Measurements from ENCODE around the gene FSTL4. TPM values are rescaled to one million over a fixed set of nuclear protein-coding genes. Genes with fewer than 3 reads are reported as not detected.

FSTL4 gene
- total RNA-seq, 1 experiment from 2014 or later, result not detected

DNA sequence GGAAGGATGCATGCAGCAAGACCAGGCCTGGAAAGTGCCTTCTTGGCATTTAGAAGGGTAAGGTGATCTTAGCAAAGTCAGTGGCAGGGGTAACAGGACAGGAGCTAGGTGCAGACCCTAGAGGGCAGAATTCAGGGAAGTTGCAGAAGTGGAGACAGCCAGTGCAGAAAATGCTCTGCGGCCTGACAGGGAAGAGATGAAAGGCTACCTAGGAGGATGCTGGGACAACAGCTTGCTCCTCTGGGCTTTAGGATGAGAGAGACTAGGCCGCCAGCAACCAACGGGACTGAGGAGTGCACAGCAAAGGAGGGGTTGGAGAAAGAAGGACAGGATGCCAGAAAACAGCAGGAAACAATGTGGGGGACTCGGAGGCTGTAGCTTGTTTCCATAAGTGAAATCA is 219.9 kb downstream of the FSTL4 start:
- no peak for DNase-seq (ENCODE audit: low read depth)
- in situ Hi-C loops (cut with HindIII; ENCODE audit: low pct_unique_long_range_greater_than_20kb, low sequenced_read_pairs), result no loop called here

DNA sequence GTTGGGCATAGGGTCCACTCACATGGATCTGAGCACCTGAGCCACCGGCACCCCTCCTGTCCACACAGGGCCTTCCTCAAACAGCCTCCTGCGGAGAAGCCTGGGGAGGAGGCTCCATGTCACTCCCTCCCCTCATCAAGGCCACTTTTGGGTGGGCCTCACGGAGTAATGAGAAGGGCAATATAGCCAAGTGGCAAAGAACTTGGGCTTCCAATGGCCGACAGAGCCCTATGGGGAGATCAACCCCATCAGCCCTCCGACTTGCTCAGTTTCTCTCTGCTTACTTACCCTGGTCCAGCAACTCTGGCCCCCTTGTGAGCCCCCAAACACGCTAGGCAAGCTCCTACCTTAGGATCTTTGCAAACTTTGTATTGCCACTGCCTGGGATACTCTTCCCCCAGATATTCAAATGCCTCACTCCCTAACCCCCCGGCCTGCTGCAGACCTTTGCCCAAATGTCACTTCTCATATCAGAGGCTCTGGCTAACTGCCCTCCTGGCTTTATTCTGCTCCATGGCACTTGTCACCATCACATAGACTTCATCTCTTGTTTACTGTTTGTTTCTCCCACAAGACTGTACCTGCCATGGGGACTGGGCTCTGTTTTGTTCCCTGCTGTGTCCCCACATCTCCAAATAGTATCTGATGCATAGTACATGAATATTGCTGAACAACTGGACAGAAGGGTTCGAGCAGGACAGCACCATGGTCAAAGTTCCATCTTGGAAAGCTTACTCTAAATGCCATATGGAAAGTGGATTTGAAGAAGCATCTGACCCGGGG is 220.8 kb downstream of the FSTL4 start:
- DNase-seq (ENCODE audit: low read depth), result no peak
- in situ Hi-C loops (cut with HindIII; ENCODE audit: low pct_unique_long_range_greater_than_20kb, low sequenced_read_pairs), result no loop called here

DNA sequence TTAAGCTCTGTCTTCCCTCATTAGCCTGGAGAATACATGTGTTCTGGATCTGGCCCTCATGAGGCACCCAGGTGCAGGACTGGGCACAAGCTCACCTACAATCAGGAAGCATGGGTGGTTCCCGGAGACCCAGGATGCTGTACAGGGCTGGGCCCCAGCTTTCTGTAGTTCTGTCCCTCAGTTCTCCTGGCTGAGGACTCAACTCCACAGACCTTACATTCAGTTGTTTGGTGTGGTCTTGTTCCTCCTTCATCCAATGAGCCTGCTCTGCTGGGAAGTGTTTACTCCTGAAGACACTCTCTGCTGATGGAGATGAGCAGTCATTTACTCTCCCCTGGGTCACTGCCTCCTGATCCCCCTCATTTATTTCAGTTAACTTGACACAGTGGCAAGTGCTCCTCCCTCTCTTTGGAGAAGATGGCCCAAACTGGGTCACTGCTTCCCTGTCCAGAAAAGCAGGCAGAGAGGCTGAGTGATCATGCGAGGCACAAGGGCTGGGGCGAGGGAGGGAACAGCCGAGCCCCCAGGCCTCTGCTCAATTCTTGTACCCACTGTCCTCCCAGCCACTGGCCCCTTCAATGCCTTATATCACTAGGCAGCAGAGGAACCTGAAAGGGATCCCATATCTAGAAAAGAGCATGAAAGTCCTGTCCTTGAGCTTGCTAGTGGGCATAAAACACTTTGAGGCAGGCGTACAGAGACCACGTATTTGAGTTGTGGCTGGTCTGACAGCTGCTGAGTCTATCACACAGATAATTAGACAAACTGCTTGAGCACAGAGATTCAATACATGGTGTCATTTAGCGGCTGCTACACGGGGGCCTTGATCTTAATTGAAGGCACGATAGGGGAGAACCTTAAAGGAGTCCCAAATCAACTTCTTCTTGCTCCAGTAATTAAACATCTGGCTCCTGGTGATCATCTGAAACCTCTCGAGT is 221.7 kb downstream of the FSTL4 start:
- no peak for DNase-seq (ENCODE audit: low read depth)
- in situ Hi-C loops (cut with HindIII; ENCODE audit: low pct_unique_long_range_greater_than_20kb, low sequenced_read_pairs), result no loop called here

DNA sequence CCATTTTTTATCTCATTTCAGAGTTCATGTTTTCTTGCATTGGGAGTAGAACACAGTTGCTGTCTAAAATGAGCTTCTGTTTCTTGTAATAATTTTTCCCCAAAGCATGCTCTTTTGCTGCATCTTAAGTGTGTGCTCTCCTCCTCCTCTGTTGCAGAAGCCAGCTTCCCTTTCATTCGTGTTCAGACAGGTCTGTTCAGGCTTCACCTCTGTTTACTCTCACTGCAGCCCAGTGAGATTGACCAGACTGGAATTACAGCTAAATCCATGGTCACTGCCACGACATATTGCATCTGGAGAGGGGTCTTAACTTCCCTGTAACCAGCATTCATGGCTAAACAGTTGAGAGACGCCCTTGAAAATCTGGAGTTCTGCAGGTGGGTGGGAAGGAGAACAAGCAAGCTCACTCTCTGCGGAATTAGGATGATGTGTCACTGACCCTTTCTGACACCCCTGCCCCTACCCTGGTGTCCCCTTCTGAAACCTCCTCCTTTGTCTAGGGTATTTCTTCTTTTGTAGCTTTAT is 223.2 kb downstream of the FSTL4 start:
- no peak for DNase-seq (ENCODE audit: low read depth)
- in situ Hi-C loops (cut with HindIII; ENCODE audit: low pct_unique_long_range_greater_than_20kb, low sequenced_read_pairs), result no loop called here

DNA sequence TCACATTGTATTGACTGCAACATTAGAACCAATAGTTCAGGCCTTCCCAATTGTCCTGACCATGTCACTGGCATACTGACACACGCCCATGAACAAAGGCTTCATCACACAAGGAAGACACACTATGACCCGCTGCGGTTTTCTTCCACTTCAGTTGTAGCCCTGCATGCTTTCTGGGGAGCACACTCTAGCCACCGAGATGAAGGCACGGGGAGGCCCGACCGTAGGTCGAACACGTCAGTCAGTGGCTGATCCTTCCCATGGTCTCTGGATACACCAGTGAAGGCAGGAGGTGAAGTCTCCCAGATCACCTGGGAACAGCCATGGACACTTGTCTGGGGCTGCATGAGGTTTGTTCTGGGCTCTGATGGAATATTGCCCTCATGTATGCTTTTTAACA is 224.7 kb downstream of the FSTL4 start:
- in situ Hi-C loops (cut with HindIII; ENCODE audit: low pct_unique_long_range_greater_than_20kb, low sequenced_read_pairs), result no loop called here
- no peak for DNase-seq (ENCODE audit: low read depth)

DNA sequence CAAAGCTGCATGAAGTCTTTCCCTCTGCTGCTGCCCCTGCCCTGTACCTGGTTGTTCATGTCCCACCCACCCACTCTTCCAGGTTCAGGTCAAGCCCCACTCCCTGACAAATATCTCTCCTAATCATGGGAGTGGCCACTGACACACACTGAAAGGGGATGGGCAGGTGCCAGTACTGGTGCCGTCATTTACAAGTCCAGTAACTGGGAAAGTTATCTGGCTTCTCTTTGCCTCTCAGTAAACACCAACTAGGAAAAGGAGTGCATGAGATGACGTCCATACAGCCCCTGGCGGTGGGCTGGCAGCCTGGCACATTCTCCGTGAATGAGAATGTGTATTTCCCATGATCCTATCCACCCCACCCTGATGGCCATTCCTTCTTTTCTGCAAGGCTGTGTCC is 225.2 kb downstream of the FSTL4 start:
- in situ Hi-C loops (cut with HindIII; ENCODE audit: low pct_unique_long_range_greater_than_20kb, low sequenced_read_pairs), result no loop called here

DNA sequence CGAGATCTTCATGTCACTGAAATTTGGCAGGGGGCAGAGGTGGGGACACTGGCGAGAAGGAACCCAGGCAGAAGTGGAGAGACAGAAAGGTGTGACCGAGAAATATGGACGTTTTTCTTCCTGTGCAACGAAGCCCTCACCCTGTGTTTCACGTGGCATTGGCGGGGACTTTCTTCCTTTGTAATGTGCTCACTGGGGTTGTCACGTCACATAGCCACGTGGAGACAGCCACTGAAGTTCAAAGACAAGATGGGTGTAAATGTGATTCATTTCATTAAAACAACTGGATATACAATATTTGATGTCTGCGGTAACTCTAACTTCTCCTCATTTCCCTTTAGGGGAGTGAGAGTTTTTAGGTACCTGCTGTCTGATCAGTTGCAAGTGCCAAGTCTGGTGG is 225.7 kb downstream of the FSTL4 start:
- DNase-seq (ENCODE audit: low read depth), result no peak
- in situ Hi-C loops (cut with HindIII; ENCODE audit: low pct_unique_long_range_greater_than_20kb, low sequenced_read_pairs), result no loop called here

More for the DNA sequence above, 225.2 kb downstream of the FSTL4 start:
- no peak for DNase-seq (ENCODE audit: low read depth)

DNA sequence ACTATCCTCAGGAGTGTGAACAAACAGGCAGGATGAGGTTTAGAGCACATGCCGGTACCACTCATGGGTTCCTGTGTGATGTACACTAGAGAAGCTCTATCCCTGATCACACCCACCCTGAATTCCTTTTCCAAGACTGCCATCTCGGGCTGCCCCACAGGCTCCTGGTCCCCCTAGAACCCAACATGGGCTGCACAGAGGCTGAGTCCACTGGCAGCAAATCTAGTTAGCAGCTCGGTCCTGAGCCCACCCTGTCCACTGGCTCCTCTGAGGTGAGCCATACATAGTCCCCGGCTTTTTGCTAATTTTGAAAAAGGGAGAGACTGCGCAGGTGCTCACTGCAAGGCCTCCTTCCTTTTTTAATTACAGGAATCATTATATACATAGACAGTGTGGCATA is 227.0 kb downstream of the FSTL4 start:
- in situ Hi-C loops (cut with HindIII; ENCODE audit: low pct_unique_long_range_greater_than_20kb, low sequenced_read_pairs), result no loop called here
- DNase-seq (ENCODE audit: low read depth), result no peak

DNA sequence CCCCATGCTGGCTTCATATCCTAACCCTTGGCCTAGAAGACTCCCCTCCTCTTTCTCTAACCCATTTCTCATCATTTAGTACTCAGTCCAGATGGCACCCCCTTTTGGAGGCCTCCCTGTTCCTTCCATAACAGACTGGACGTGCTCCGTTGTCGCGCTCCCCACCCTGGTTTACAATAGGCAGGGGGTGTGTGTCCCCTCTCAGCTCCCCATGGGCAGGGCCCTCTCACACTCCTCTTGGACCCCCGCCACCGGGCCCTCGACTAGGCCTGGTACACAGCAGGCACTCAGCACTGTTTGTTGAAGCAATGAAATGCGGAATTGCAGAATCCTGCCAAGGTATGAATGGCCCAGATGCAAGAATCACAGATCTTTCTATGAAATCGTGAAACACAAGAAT is 227.4 kb downstream of the FSTL4 start:
- DNase-seq (ENCODE audit: low read depth), result no peak
- in situ Hi-C loops (cut with HindIII; ENCODE audit: low pct_unique_long_range_greater_than_20kb, low sequenced_read_pairs), result no loop called here

DNA sequence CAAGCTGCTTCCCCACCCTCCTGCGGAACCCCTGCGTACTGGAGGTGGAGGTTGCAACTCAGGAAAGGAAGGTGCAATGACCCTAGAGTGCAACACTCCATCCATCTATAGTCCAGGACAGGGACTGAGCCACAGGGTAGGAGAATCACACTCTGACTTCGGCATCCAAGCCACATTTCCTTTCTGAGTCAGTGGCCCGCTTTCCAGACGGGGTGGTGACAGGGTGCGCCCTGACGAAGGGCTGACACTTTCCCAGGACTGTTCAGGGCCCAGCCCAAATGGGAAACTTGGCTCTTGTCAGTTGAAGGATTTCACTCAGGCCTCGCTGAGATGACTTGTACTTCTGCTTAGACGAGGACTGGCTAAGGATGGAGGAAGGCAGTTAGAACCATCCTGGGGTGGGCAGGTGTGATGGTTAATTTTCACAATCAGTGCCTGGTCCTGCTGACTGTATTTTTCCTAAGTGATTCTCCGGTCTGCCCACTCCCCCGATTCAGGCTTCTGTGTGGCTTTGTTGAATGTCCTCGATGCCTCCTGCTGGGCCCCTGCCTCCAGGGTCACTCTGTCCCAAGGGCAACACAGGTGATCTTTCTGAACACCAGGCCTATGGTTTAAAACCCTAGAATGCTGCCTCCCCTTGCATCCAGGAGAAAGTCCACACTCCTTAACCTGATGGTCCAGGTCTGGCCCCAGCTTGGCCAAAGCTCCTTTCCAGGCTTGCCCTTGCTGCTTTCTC is 228.1 kb downstream of the FSTL4 start:
- no peak for DNase-seq (ENCODE audit: low read depth)
- in situ Hi-C loops (cut with HindIII; ENCODE audit: low pct_unique_long_range_greater_than_20kb, low sequenced_read_pairs), result no loop called here

DNA sequence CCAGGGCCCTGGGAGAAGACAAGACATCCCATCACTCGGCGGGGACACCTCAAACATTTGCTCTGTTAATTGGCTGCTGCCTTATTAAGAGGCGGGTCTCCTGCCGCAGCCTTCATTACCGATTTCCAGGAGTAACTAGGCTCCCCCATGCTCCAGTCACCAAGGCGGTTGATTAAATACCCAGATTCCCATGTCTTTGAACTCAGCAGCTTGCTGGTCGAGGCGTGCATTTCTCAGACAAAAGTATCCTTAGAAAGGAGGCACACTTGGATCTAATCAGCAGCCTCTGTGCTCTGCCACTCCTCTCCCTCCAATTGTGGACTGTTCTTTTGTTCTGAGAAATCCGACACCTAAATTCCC is 228.8 kb downstream of the FSTL4 start:
- in situ Hi-C loops (cut with HindIII; ENCODE audit: low pct_unique_long_range_greater_than_20kb, low sequenced_read_pairs), result no loop called here
- no peak for DNase-seq (ENCODE audit: low read depth)

DNA sequence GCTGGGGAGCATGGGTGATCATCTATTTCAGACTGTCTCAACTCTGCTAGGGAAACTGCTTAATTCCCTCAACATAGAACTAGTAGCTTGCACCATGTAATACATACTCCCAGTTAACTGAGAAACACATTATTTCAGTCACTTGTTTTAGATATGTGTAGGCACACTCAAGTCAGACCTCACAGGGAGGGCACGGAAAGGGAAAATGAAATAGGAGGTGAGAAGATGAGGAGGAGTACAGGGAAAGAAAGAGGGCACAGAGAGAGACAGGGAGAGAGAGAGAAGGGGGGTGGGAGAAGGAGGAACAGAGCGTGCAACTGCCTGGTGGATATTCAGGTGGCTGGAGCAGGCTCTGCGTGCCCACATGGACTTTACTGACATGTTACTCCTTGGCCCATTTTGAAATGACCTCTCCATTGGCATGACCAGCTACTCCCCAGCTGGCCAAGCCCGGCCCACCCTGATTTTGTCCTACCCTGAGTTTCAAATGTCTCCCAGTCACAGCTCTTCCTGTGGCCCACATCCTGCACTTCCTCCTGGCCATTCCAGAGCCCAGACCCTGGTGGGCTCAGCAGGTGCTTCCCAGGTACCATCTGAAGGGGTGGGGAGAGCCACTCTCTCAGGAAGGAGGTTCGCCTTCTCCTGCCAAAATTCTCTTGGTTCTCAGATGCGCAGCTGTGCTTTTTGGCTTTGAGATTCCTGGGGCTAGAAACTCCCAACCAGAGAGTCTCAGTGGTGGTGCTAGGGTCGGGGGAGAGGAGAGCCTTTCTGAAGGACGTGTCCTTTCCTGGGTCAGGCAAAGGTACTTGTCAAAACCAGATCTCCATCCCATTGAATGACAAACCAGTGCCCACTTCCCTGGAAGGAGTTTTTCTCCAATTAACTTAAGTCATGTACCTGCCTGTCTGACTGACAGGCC is 229.4 kb downstream of the FSTL4 start:
- in situ Hi-C loops (cut with HindIII; ENCODE audit: low pct_unique_long_range_greater_than_20kb, low sequenced_read_pairs), result no loop called here

DNA sequence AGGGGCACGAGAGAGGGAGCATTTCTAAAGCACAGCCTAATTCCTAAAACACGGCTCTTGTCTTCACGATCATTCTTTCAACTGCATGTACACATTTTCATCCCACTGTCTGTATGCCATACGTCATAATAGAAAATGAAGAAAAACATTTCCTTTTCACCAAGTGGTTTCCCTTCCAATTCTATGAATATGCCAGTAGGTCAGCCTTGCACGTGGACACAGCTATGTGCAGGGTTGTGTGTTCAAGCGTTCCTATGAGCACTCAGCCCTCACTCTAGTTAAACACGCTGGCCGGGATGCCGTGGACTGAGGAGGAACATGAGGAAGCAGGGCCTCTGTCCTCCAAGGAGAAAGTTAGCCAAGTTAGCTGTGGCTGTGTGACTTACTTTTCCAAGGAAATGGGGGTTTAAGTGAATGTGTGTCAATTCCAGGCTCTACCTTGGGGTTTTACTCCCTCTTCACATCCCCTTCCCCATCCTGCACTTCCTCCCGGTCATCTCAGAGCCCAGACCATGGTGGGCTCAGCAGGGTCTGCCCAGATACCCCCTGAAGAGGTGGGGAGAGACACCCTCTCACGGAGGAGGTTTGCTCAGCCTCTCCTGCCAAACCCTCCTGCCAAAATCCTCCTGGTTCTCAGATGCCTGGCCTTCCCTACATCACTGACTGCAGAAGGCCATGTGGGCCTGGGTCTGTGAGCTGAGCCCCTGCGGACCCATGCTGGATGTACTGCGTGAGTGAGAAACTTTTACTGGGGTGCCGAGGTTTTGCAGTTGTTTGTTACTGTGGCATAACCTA is 230.6 kb downstream of the FSTL4 start:
- in situ Hi-C loops (cut with HindIII; ENCODE audit: low pct_unique_long_range_greater_than_20kb, low sequenced_read_pairs), result no loop called here
- DNase-seq (ENCODE audit: low read depth), result no peak

More for the DNA sequence above, 229.4 kb downstream of the FSTL4 start:
- DNase-seq (ENCODE audit: low read depth), result no peak

DNA sequence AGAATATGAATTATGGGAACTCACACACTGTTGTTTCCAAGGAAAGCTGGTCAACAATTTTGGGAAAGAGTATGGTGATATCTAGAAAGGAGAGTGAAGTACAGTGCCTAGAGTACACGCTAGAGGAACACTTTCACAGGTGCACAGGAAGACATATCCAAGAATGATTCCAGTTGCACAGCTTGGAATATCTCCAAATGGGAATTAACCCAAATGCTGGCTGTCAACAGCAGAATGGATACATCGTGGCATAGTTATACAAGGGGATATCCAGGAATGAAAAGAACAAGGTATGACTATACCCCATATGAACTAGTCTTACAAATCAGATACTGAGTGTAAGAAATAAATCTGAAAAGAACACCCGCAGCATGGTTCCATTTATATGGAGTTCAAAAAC is 231.3 kb downstream of the FSTL4 start:
- DNase-seq (ENCODE audit: low read depth), result no peak
- in situ Hi-C loops (cut with HindIII; ENCODE audit: low pct_unique_long_range_greater_than_20kb, low sequenced_read_pairs), result no loop called here

DNA sequence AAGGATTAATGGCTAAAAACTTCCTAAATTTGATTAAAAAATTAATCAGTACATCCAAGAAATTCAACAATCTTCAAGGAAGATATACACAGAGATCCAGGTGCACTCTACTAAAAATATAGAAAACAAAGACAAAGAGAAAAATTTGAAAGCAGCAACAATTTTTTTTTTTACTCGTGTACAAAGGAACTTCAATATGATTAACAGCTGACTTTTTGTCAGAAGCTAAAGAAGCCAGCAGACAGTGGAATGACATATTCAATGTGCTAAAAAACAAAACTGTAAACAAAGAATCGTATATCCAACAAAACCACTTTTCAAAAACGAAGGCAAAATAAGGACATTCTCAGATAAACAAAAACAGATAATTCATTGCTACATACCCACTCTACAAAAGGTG is 234.6 kb downstream of the FSTL4 start:
- in situ Hi-C loops (cut with HindIII; ENCODE audit: low pct_unique_long_range_greater_than_20kb, low sequenced_read_pairs), result no loop called here
- DNase-seq (ENCODE audit: low read depth), result no peak

DNA sequence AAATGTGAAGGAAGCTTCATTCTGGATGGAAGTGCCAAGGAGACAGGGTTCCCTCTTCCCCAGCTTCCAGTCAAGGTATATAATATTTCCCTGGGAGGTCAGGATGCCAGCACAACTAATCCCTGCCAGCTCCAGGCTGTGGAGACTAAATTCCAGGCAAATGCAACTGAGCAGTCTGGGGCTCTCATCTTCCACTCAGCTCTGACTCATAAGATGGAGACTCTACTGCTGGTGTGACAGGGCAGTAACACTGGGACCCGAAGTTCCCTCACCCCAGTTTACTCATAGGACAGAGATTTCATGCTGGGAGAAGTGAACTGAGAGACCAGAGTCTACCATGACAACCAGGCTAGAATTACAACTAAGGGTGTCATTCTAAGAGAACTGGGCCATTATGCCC is 235.4 kb downstream of the FSTL4 start:
- in situ Hi-C loops (cut with HindIII; ENCODE audit: low pct_unique_long_range_greater_than_20kb, low sequenced_read_pairs), result no loop called here
- no peak for DNase-seq (ENCODE audit: low read depth)

All from Caki2 (cell line).